ENCODE data around the gene EME1. TPM values are rescaled to one million over a fixed set of nuclear protein-coding genes. Genes with fewer than 3 reads are reported as not detected.

EME1 gene
- total RNA-seq, 4 donors from 2014 or later: 0.42 to 1.7 (median 1.1) TPM

- H3K4me1 ChIP-seq: peaks cover 0 to 40% (median 26%) of the 10 kb centered on the region in 4 donors
- no peak overlapping the region for H3K27ac ChIP-seq
- TF ChIP-seq EP300 (IDR thresholded peaks at IDR 0.05): no peak
- TF ChIP-seq, protein P1, sequence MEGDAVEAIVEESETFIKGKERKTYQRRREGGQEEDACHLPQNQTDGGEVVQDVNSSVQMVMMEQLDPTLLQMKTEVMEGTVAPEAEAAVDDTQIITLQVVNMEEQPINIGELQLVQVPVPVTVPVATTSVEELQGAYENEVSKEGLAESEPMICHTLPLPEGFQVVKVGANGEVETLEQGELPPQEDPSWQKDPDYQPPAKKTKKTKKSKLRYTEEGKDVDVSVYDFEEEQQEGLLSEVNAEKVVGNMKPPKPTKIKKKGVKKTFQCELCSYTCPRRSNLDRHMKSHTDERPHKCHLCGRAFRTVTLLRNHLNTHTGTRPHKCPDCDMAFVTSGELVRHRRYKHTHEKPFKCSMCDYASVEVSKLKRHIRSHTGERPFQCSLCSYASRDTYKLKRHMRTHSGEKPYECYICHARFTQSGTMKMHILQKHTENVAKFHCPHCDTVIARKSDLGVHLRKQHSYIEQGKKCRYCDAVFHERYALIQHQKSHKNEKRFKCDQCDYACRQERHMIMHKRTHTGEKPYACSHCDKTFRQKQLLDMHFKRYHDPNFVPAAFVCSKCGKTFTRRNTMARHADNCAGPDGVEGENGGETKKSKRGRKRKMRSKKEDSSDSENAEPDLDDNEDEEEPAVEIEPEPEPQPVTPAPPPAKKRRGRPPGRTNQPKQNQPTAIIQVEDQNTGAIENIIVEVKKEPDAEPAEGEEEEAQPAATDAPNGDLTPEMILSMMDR (IDR thresholded peaks at IDR 0.05): no peak
- TF ChIP-seq POLR2A (IDR thresholded peaks at IDR 0.05): no peak
- no peaks in the 10 kb centered on the region for H3K9me3 ChIP-seq
- DNase-seq (ENCODE audit: low spot score in 2 of 2): no peak
- WGBS, 2 donors: 77 to 100% methylated on average over 1 of the region's 1 CpG
- H3K36me3 ChIP-seq: peaks cover 0 to 61% (median 28%) of the 10 kb centered on the region in 3 donors
- H3K27me3 ChIP-seq: no peaks in the 10 kb centered on the region
- H3K4me3 ChIP-seq: no peak overlapping the region
These were observed 5.6 kb upstream of the EME1 start for GRCh38 chr17:50367401-50367800.

DNA sequence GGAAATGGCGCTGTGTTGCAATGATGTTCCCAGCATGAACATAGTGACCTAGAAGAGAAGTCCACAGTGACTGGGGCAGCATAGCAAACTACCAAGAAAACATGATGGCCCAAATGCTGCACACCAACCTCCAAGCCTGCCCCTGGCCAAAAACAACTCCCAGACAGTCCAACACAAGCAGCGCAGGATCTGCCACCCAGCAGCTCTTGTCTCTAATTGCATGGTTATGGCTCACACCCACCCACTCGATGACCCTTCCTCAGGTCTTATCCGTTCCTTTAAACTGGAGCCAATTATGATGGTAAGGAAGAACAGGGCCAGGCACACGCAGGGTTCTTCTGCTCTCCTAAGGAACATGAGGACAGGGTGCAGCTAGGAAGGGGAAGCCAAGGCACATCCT, 3.0 kb upstream of the EME1 start:
- 85 to 95% methylated on average over 5 of the region's 5 CpGs for WGBS, 2 donors
- TF ChIP-seq, protein P1 (IDR thresholded peaks at IDR 0.05): no peak
- TF ChIP-seq POLR2A (IDR thresholded peaks at IDR 0.05): no peak
- TF ChIP-seq EP300 (IDR thresholded peaks at IDR 0.05): no peak
- Histone ChIP-seq H3K36me3 (peaks cover 0 to 54% (median 28%) of the 10 kb centered on the region in 3 donors), H3K27ac (no peak overlapping the region), H3K4me1 (peaks cover 0 to 26% (median 16%) of the 10 kb centered on the region in 4 donors), H3K4me3 (no peak overlapping the region), H3K9me3 (no peaks in the 10 kb centered on the region), H3K27me3 (no peaks in the 10 kb centered on the region)
- DNase-seq (ENCODE audit: low spot score in 2 of 2): no peak

GRCh38 chr17:50371526-50371925, 1.5 kb upstream of the EME1 start:
- TF ChIP-seq, protein P1 (IDR thresholded peaks at IDR 0.05): no peak
- no peak for TF ChIP-seq EP300 (IDR thresholded peaks at IDR 0.05)
- no peak for TF ChIP-seq POLR2A (IDR thresholded peaks at IDR 0.05)
- no peak overlapping the region for H3K4me3 ChIP-seq
- H3K9me3 ChIP-seq: no peaks in the 10 kb centered on the region
- DNase-seq (ENCODE audit: low spot score in 2 of 2): no peak
- 92 to 94% methylated on average over 2 of the region's 2 CpGs for WGBS, 2 donors
- peaks cover 0 to 26% (median 16%) of the 10 kb centered on the region in 4 donors for H3K4me1 ChIP-seq
- no peaks in the 10 kb centered on the region for H3K27me3 ChIP-seq
- no peak overlapping the region for H3K27ac ChIP-seq
- peaks cover 0 to 40% (median 23%) of the 10 kb centered on the region in 3 donors for H3K36me3 ChIP-seq

DNA sequence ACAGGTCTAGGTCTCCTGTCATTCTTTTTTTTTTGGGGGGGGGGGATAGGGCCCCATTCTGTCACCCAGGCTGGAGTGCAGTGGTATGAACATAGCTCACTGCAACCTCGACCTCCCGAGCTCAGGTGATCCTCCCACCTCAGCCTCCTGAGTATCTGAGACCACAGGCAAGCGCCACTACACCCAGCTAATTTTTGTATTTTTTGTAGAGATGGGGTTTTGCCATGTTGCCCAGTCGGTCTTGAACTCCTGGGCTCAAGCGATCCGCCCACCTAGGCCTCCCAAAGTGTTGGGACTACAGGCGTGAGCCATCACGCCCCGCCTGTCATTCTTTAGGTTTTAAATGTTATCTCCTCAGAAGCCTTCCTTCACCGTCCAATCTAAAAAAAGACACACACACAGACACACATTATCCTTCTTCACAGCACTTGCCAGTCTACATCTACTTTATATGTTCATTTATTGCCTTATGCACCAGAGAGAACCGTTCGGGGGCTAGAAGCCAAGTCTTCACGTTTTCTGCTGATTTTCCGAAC, 739 bp upstream of the EME1 start:
- Histone ChIP-seq H3K4me3 (peak overlapping the region; percentile 51 to 89 (median 72)), H3K27ac (peak overlapping the region; percentile 83 to 97 (median 96)), H3K4me1 (peaks cover 0 to 26% (median 16%) of the 10 kb centered on the region in 4 donors), H3K36me3 (peaks cover 0 to 32% (median 23%) of the 10 kb centered on the region in 3 donors), H3K27me3 (no peaks in the 10 kb centered on the region), H3K9me3 (no peaks in the 10 kb centered on the region)
- 18 to 22% methylated on average over 14 of the region's 14 CpGs for WGBS, 2 donors
- TF ChIP-seq EP300 (IDR thresholded peaks at IDR 0.05) (no peak), POLR2A (IDR thresholded peaks at IDR 0.05) (no peak)
- TF ChIP-seq, protein P1 (IDR thresholded peaks at IDR 0.05): no peak
- no peak for DNase-seq (ENCODE audit: low spot score in 2 of 2)

- Histone ChIP-seq H3K4me1 (peaks cover 0 to 26% (median 16%) of the 10 kb centered on the region in 4 donors), H3K4me3 (peak overlapping the region in 1 of 4 donors; percentile 89), H3K27ac (no peak overlapping the region), H3K36me3 (peaks cover 0 to 18% (median 11%) of the 10 kb centered on the region in 3 donors), H3K27me3 (no peaks in the 10 kb centered on the region), H3K9me3 (no peaks in the 10 kb centered on the region)
- TF ChIP-seq, protein P1 (IDR thresholded peaks at IDR 0.05): no peak
- TF ChIP-seq POLR2A (IDR thresholded peaks at IDR 0.05): no peak
- no peak for TF ChIP-seq EP300 (IDR thresholded peaks at IDR 0.05)
- no peak for DNase-seq (ENCODE audit: low spot score in 2 of 2)
- WGBS, 2 donors: 84% methylated on average over 2 of the region's 2 CpGs
These were observed 676 bp downstream of the EME1 start for GRCh38 chr17:50373705-50374104.
